Epithelial cell of proximal tubule (primary cell): ENCODE data around the gene ROPN1B. TPM values are rescaled to one million over a fixed set of nuclear protein-coding genes. Genes with fewer than 3 reads are reported as not detected.

Experiments used
- DNase-seq: peaks from one replicate; pipeline ENCODE4 v3.0.0-alpha.2; 2011; ENCODE audit warnings: low read depth
- H3K4me3 ChIP-seq: 2 replicates; pipeline ENCODE4 v1.5.1; 2011; ENCODE audit warnings: low read depth, mild to moderate bottlenecking, low read length
- CTCF ChIP-seq: conservative IDR thresholded peaks from 2 replicates; pipeline ENCODE4 v1.5.1; 2012; ENCODE audit warnings: low read depth, mild to moderate bottlenecking, low read length
- total RNA-seq: library from RNA; depleted of rRNA; stranded (reverse); fragments of >200 nt; gene quantifications from 2 replicates; pipeline ENCODE4 v1.2.3, GENCODE V29; 2015

ROPN1B gene
- total RNA-seq, 1 donor from 2014 or later: not detected

DNA sequence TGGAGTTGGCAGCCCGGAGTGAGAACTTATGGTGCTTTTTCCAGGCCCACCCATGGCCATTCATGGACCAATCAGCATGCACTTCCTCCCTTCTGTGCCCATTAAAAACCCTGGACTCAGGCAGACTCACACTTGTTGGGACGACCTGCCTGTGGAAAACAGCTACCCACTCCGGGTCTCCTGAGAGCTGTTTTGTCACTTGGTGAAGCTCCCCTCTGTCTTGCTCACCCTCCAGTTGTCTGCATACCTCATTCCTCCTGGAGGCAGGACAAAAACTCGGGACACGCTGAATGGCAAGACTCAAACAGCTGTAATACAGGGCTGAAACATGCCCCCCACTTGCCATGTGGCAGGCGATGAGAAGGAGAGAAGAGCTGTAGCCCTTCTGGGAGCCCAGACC, 35.2 kb downstream of the ROPN1B start:
- TF ChIP-seq CTCF: no peak
- DNase-seq: no peak
- H3K4me3 ChIP-seq: no peak overlapping the region

DNA sequence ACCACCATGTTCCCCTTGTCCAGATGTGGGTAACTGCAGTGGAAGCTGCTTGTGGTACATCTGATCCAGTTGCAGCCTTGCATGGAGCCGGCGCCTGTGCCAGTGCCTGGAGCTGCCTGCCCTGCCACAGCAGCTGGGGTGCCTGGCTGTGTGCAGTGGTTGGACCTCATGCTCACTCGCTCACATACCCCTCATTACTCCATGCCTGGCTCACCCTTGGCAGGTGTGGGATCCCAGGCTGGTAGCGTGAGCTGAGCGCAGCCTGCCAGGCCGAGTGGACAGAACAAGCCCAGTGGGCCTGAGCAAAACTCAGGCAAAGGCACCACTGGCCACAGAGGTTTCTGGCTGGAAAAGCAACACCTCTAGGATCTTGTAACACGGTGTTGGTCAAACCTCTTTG, 35.7 kb downstream of the ROPN1B start:
- no peak overlapping the region for H3K4me3 ChIP-seq

GRCh38 chr3:126005951-126006350, 37.0 kb downstream of the ROPN1B start:
- TF ChIP-seq CTCF: no peak
- no peak overlapping the region for H3K4me3 ChIP-seq

More for the DNA sequence above, 35.7 kb downstream of the ROPN1B start:
- no peak for DNase-seq
- TF ChIP-seq CTCF: no peak

DNA sequence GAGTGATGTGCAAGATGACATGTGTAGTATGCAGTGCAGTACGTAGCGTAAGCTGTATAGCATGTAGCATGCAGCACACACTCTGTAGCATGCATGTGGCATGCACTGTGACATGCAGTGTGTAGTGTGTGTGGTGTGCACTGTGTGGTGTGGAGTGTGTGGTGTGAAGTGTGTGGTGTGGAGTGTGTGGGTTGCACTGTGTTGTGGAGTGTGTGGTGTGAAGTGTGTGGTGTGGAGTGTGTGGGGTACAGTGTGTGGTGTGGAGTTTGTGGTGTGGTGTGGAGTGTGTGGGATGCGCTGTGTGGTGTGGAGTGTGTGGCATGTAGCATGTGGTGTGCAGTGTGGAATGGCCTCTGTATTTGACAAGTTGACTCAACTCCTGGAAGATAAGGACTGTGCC, 39.2 kb downstream of the ROPN1B start:
- DNase-seq: no peak
- no peak overlapping the region for H3K4me3 ChIP-seq
- no peak for TF ChIP-seq CTCF

More at GRCh38 chr3:126005951-126006350, 37.0 kb downstream of the ROPN1B start:
- no peak for DNase-seq

- no peak for TF ChIP-seq CTCF
- no peak overlapping the region for H3K4me3 ChIP-seq
- no peak for DNase-seq
Measured at GRCh38 chr3:126009181-126009580, 40.2 kb downstream of the ROPN1B start.

DNA sequence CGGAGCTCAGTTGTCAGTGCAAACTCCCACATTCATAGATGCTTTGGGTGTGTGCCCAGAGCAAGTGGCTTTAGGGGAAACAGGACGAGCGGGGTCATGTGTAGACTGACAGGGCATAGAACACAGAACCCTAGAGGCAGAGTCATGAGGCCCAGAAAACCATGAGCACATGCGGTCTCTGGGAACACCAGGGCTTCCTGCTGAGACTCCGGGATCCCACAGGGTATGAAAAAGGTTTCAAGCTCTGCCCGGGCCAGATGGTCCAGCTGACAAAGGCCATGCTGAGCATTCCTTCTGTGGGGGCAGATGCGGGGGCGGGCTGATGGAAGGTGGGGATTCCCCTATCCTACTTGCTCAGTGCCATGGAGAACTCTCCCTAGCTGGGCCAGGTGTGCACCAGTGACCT, 44.8 kb downstream of the ROPN1B start:
- DNase-seq: no peak
- no peak overlapping the region for H3K4me3 ChIP-seq
- no peak for TF ChIP-seq CTCF

DNA sequence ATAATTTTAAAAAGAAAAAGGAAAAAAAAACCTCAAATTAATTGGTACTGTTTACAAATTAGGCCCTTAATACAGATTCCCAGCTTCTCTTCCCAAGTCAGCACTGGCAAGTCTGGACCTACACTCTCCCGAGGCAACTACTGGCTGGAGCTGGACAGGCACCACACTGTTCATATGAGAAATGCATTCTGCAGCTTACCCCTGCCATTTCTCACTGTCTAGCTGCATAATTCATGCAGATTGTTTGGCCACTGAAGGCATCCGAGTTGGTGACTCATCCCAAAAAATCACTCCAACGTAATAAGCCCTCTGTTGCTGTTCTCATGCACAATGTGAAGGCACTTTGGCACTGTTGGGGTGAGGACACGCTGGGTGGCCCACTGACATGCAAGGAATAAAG, 45.3 kb downstream of the ROPN1B start:
- H3K4me3 ChIP-seq: no peak overlapping the region
- no peak for DNase-seq
- TF ChIP-seq CTCF: no peak
